ENCODE data around the gene CD79A. TPM values are rescaled to one million over a fixed set of nuclear protein-coding genes. Genes with fewer than 3 reads are reported as not detected.

CD79A gene
- polyA plus RNA-seq, 2 donors, result 0.31 to 0.57 TPM

DNA sequence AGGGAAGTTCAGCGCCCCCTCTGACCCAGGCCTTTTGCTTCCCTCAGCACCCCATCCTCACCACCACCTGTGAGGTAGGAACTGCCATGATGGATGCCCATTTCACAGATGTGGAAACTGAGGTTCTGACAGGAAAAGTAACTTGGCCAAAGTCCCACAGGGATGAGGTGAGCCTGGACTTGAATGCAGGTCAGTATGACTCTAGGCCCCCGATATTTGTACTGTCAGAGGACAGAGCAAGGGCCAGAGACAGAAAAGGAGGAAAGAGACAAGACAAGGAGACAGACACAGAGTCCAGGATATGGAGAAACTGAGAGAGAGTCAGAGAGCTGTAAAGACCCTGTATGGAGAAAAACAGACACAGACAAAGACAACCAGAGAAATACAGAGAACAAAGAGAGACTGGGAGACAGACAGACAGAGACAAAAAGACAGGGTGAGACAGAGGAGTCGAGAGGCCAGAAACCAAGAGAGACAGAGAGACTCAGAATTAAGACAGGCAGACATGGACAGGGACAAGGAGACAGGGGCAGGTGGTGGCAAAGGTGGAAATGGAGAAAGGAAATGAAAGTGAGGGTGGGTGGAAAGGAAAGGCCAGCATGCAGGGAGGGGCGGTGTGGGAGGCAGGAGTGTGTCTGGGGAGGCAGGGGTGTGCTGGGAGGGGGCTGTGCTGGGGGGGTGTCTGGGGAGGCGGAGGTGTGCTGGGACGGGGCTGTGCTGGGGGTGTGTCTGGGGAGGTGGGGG, 46.1 kb downstream of the CD79A start:
- H3K9me3 ChIP-seq (ENCODE audit: control insufficient read depth in 2 of 2, insufficient read depth in 1 of 2, low read depth in 1 of 2, low read length in 1 of 2), result peaks cover 0 to 12% of the 10 kb centered on the region in 2 donors
- H3K27ac ChIP-seq (ENCODE audit: low read depth in 2 of 2, low read length in 1 of 2), result no peak overlapping the region
- H3K4me1 ChIP-seq (ENCODE audit: control insufficient read depth in 2 of 2, insufficient read depth in 2 of 2, low read length in 1 of 2), result peaks cover 0 to 2% of the 10 kb centered on the region in 2 donors
- H3K36me3 ChIP-seq (ENCODE audit: control insufficient read depth in 2 of 2, insufficient read depth in 2 of 2, low read length in 1 of 2), result no peaks in the 10 kb centered on the region
- 34 to 42% methylated on average over 6 of the region's 6 CpGs for WGBS, 2 donors
- no peak overlapping the region for H3K4me3 ChIP-seq (ENCODE audit: low read depth in 1 of 2, low read length in 2 of 2)
- H3K27me3 ChIP-seq (ENCODE audit: control insufficient read depth in 1 of 2, insufficient read depth in 2 of 2, low read length in 2 of 2), result peaks cover 4 to 17% of the 10 kb centered on the region in 2 donors

DNA sequence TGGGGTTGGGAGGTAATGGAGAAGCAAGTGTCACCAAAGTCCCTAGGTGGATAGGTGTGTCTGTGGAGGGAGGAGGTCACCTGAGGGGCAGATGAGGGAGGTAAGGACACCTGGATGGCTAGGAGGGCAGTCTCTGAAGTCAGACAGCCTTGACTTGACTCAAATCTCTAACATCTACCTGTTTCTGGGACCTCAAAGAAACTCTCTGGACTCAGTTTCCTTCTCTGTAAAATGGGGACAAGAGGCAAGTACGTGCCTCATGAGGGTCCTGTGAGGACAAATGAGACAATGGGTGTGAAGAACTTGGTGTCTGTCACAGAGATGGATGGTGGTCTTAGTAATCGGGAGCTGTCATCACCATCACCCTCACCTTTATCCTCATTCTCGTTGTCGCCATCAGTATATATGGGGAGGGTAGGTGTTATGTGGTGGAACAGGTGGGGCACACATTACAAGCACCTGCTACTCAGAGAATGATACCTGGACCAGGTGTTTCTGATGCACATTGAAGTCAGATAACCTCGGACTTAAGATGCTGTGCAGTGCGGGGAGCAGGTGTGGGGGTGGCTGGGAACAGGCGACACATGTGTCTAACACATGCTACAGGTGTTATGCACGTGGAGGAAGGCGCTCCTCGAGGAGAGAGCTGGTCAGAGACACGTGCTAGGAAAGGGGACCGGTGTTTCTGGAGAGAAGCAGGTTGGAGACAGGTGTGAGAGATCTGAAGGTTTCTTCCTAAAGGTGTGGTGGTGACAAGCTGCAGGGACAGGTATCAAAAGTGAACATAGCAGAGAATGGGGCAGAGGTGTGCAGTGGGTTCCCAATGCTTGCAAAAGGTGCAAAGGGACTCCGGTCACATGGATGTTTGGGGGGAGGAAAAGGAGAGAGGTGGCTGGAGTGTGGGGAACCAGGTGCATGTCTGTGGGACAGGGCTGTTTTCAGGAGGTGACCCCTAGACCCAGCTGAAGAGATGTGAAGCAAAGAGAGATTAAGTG, 47.4 kb downstream of the CD79A start:
- peaks cover 0 to 10% of the 10 kb centered on the region in 2 donors for H3K4me1 ChIP-seq (ENCODE audit: control insufficient read depth in 2 of 2, insufficient read depth in 2 of 2, low read length in 1 of 2)
- H3K36me3 ChIP-seq (ENCODE audit: control insufficient read depth in 2 of 2, insufficient read depth in 2 of 2, low read length in 1 of 2), result no peaks in the 10 kb centered on the region
- 39 to 41% methylated on average over 13 of the region's 13 CpGs for WGBS, 2 donors
- peaks cover 0 to 9% of the 10 kb centered on the region in 2 donors for H3K9me3 ChIP-seq (ENCODE audit: control insufficient read depth in 2 of 2, insufficient read depth in 1 of 2, low read depth in 1 of 2, low read length in 1 of 2)
- no peak overlapping the region for H3K27ac ChIP-seq (ENCODE audit: low read depth in 2 of 2, low read length in 1 of 2)
- H3K4me3 ChIP-seq (ENCODE audit: low read depth in 1 of 2, low read length in 2 of 2), result no peak overlapping the region
- H3K27me3 ChIP-seq (ENCODE audit: control insufficient read depth in 1 of 2, insufficient read depth in 2 of 2, low read length in 2 of 2), result peaks cover 4 to 25% of the 10 kb centered on the region in 2 donors

DNA sequence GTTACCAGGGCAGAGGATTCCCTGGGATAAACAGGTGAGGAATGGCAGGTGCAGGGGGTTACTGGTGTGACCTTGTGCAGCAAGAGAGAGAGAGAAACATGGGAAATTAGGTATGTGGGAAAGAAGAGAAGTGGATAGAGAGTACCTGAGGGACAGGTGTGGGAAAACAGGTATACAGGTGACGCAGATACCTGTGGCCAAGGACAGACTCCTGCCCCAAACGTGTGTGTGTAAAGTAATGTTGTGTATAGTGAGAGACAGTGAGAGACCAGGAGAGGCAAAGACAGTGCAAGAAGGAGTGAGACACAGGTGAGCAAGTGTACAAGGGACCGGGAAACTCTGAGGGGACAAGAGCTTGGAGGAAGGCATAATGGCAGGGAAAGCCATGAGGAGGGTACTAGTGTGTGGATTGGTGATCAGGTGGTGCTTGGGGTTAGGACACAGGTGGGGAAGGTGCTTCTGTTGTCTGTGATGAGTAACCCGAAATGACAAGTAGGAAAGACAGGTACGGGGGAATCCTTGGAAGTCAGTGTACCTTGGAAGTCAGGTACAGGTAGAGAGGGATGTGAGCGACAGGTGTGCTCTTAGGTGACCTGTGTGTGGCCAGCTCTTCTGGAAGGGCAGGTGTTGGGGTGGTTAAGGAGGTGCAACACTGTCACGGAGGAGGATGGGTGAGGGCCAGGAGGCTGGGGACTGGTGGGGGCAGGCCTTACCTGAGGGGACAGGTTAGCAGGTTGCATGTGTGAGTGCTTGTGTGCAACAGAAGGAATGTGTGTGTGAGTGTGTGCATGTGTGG, 48.3 kb downstream of the CD79A start:
- H3K27ac ChIP-seq (ENCODE audit: low read depth in 2 of 2, low read length in 1 of 2), result no peak overlapping the region
- H3K9me3 ChIP-seq (ENCODE audit: control insufficient read depth in 2 of 2, insufficient read depth in 1 of 2, low read depth in 1 of 2, low read length in 1 of 2), result peaks cover 0 to 2% of the 10 kb centered on the region in 2 donors
- H3K36me3 ChIP-seq (ENCODE audit: control insufficient read depth in 2 of 2, insufficient read depth in 2 of 2, low read length in 1 of 2), result no peaks in the 10 kb centered on the region
- H3K27me3 ChIP-seq (ENCODE audit: control insufficient read depth in 1 of 2, insufficient read depth in 2 of 2, low read length in 2 of 2), result peaks cover 4 to 31% of the 10 kb centered on the region in 2 donors
- no peak overlapping the region for H3K4me3 ChIP-seq (ENCODE audit: low read depth in 1 of 2, low read length in 2 of 2)
- H3K4me1 ChIP-seq (ENCODE audit: control insufficient read depth in 2 of 2, insufficient read depth in 2 of 2, low read length in 1 of 2), result peaks cover 0 to 10% of the 10 kb centered on the region in 2 donors
- WGBS, 2 donors, result 43 to 48% methylated on average over 7 of the region's 7 CpGs

DNA sequence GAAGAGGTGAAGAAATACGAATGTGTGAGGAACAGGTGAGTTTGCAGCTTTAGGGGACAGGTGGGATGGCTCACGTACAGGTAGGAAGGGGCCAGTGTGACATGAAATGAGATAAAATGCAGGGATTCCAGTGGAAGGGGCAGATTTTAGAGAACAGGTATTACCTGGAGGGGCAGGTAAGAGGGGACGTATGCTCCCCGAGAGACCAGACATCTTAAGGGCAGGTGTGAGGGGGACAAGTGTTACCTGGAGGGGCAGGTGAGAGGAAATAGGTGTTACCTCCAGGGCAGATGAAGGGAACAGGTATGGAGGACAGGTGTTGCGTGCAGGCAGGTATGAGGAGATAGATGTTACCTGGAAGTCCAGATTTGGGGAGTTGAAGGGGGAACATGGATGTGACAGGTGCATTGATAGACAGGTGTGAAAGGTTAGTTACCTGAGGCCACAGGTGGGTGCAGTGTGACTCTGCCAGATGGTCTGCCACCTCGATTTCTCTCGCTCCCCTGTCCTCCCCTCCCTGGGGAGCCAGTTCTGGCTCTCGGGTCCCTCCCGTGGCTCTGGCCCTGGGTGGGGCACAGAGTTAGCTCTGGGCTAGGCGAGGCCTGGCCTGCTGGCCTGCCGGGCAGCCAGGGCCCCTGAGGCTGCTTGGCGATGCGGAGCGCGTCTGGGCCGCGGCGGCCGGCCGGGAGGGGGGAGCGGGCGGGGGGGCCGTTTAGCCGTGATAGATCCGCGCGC, 49.1 kb downstream of the CD79A start:
- Histone ChIP-seq H3K4me1 (ENCODE audit: control insufficient read depth in 2 of 2, insufficient read depth in 2 of 2, low read length in 1 of 2) (peaks cover 0 to 10% of the 10 kb centered on the region in 2 donors), H3K4me3 (ENCODE audit: low read depth in 1 of 2, low read length in 2 of 2) (no peak overlapping the region), H3K27ac (ENCODE audit: low read depth in 2 of 2, low read length in 1 of 2) (no peak overlapping the region), H3K36me3 (ENCODE audit: control insufficient read depth in 2 of 2, insufficient read depth in 2 of 2, low read length in 1 of 2) (no peaks in the 10 kb centered on the region), H3K27me3 (ENCODE audit: control insufficient read depth in 1 of 2, insufficient read depth in 2 of 2, low read length in 2 of 2) (peaks cover 4 to 36% of the 10 kb centered on the region in 2 donors), H3K9me3 (ENCODE audit: control insufficient read depth in 2 of 2, insufficient read depth in 1 of 2, low read depth in 1 of 2, low read length in 1 of 2) (no peaks in the 10 kb centered on the region)
- WGBS, 2 donors, result 26 to 45% methylated on average over 27 of the region's 27 CpGs

DNA sequence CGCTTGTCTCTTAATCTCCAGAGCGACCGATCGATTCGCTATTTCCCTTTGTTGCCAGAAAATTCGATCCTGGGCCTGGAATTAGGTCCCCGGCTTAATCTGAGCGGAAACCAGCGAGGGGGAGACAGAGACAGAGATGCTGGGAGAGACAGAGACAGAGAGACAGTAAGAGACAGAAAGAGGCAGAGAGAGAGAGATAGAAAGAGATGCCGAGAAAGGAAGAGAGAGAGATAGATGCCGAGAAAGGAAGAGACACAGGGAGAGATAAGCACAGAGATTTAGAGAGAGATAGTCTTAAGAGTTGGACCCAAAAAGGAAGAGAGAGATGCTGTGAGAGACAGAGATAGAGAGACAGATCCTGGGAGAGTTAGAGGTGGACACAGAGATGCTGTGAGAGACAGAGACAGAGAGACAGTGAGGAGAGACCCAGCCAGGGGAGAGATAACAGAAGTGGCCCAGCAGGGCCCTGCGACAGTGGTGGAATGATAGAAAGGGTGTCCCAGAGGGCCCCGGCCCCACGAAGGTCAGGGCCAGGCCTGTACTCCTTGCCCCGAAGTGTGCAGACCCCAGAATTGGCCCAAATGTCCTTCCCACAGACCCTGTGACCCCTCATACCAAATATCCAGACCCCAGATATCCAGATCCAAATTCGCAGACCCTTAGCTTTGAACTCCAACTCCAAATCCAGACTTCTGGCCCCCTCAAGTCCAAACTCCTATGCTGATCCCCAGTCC, 49.9 kb downstream of the CD79A start:
- Histone ChIP-seq H3K27me3 (ENCODE audit: control insufficient read depth in 1 of 2, insufficient read depth in 2 of 2, low read length in 2 of 2) (peaks cover 4 to 37% of the 10 kb centered on the region in 2 donors), H3K36me3 (ENCODE audit: control insufficient read depth in 2 of 2, insufficient read depth in 2 of 2, low read length in 1 of 2) (no peaks in the 10 kb centered on the region), H3K4me3 (ENCODE audit: low read depth in 1 of 2, low read length in 2 of 2) (no peak overlapping the region), H3K4me1 (ENCODE audit: control insufficient read depth in 2 of 2, insufficient read depth in 2 of 2, low read length in 1 of 2) (peaks cover 0 to 10% of the 10 kb centered on the region in 2 donors), H3K27ac (ENCODE audit: low read depth in 2 of 2, low read length in 1 of 2) (no peak overlapping the region), H3K9me3 (ENCODE audit: control insufficient read depth in 2 of 2, insufficient read depth in 1 of 2, low read depth in 1 of 2, low read length in 1 of 2) (no peaks in the 10 kb centered on the region)
- 55 to 59% methylated on average over 16 of the region's 16 CpGs for WGBS, 2 donors

DNA sequence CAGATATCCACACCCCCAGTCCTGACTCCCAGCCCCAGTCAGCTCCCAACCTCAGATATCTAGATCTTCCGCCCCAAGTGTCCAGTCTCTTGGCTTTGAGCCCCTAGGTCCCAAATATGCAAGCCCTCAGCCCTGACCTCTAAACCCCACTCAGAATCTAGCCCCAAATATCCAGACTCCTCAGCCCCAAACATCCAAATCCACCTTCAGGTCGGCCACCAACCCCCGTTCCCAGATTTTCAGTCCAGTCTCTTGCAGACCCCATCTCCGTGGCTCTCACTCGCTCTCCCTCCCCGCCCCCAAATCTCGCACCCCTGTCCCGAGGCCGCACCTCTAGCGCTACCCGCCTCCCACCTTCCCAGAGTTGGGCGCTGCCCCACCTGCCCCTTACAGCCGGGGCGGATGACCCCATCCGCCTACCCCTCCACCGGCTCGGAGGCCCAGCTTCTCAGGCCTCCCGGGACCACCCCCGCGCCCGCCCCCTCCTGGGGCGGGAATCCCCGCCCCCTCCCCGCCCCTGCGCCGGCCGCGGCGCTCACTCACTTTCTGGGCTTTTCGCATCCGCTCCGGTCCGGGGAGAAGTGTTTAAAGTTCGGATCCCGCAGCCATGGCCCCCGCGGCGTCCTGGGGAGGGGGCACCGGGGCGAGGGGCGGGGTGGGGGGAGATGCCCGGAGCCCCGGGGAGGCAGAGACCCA, 50.6 kb downstream of the CD79A start:
- Histone ChIP-seq H3K36me3 (ENCODE audit: control insufficient read depth in 2 of 2, insufficient read depth in 2 of 2, low read length in 1 of 2) (no peaks in the 10 kb centered on the region), H3K27me3 (ENCODE audit: control insufficient read depth in 1 of 2, insufficient read depth in 2 of 2, low read length in 2 of 2) (peaks cover 4 to 43% of the 10 kb centered on the region in 2 donors), H3K27ac (ENCODE audit: low read depth in 2 of 2, low read length in 1 of 2) (no peak overlapping the region), H3K4me1 (ENCODE audit: control insufficient read depth in 2 of 2, insufficient read depth in 2 of 2, low read length in 1 of 2) (peaks cover 0 to 10% of the 10 kb centered on the region in 2 donors), H3K4me3 (ENCODE audit: low read depth in 1 of 2, low read length in 2 of 2) (peak overlapping the region in 1 of 2 donors; percentile 53), H3K9me3 (ENCODE audit: control insufficient read depth in 2 of 2, insufficient read depth in 1 of 2, low read depth in 1 of 2, low read length in 1 of 2) (no peaks in the 10 kb centered on the region)
- WGBS, 2 donors, result 6 to 7% methylated on average over 43 of the region's 43 CpGs

DNA sequence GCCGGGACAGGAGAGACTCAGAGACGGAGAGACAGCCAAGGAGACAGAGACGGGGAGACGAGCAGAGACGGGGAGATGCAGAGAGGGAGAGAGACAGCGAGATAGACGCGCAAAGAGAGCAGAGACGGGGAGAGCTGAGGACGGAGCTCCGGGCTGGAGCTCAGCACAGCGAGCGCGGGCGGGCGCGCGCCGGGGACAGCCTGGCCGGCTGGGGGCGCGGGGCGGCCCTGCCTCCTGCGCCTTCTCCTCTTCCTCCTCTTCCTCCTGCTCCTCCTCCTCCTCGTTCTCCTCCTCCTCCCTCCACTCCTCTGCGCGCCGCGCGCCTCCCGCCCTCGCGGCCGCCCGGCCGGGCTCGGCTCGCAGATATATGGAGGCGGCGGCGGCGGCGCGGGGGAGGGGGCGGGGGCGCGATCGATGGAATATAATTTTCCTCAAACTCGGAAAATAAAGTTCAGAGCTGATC, 51.2 kb downstream of the CD79A start, which contains the start of gene ERFL:
ERFL (minus strand) TSS at position 229 of the 463 bp plus-strand sequence. CDS start 15,530 bp downstream, outside the sequence.
- H3K27me3 ChIP-seq (ENCODE audit: control insufficient read depth in 1 of 2, insufficient read depth in 2 of 2, low read length in 2 of 2), result peaks cover 4 to 43% of the 10 kb centered on the region in 2 donors
- H3K4me3 ChIP-seq (ENCODE audit: low read depth in 1 of 2, low read length in 2 of 2), result peak within 1 kb of the TSS; percentile 35 to 53
- H3K36me3 ChIP-seq (ENCODE audit: control insufficient read depth in 2 of 2, insufficient read depth in 2 of 2, low read length in 1 of 2), result no peaks in the 10 kb centered on the region
- WGBS, 2 donors, result 0 to 1% methylated on average over 18 to 49 of the region's 49 CpGs
- peaks cover 0 to 10% of the 10 kb centered on the region in 2 donors for H3K4me1 ChIP-seq (ENCODE audit: control insufficient read depth in 2 of 2, insufficient read depth in 2 of 2, low read length in 1 of 2)
- no peaks in the 10 kb centered on the region for H3K9me3 ChIP-seq (ENCODE audit: control insufficient read depth in 2 of 2, insufficient read depth in 1 of 2, low read depth in 1 of 2, low read length in 1 of 2)
- H3K27ac ChIP-seq (ENCODE audit: low read depth in 2 of 2, low read length in 1 of 2), result no peak within 1 kb of the TSS
